GM18508 (cell line): ENCODE results near the gene FRMD1.

ENCODE experiments used
- ATAC-seq: cut with Tn5 transposase; IDR thresholded peaks from one replicate; pipeline ENCODE4 v1.9.1; 2021; ENCODE audit warnings: moderate number of reproducible peaks; ENCODE audit not compliant: insufficient read depth, unreplicated experiment

FRMD1 gene

GRCh38 chr6:168113226-168113625, 34.2 kb upstream of the FRMD1 start:
- ATAC-seq = no peak

DNA sequence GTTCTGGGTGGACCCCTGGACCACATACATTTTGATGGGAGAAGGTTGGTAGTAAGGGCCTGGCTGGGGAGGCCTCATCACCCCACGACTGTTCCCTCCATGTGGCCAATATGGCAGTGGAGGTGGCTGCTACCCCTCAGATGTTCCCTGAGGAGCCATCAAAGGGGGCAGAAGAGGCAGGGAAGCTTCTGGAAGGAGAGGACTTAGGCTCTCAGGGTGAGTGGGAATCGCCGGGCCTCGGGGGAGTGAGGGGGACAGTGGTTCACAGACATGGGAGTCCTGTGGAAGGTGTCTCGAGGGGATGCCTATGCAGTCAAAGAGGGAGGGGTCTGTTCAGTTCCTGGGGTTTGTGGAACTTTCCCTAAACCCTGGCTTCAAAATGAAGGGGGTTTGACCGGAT, 32.9 kb upstream of the FRMD1 start:
- no peak for ATAC-seq

- no peak for ATAC-seq
These were observed 31.4 kb upstream of the FRMD1 start for GRCh38 chr6:168110437-168110836.

DNA sequence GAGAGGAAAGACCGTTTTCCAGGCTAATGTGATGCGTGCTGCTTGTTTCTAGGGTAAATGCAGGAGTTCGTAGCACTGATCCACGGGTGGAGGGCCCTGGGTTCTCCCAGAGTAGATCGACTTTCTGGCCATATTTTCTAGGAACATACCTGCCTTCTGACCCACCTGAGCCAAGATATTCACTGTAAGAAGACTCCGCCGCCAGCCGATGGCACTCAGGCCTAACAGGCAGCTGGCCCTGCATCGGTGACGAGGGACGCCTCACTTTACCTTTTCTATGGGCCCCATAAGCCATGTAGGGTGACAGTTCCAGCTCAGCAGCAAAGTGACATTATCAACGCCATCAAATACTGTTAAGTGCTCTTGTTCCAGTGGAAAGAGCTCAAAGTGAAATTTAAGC, 30.2 kb upstream of the FRMD1 start:
- ATAC-seq = no peak

- ATAC-seq = no peak
These were observed 28.4 kb upstream of the FRMD1 start for GRCh38 chr6:168107191-168107983.

DNA sequence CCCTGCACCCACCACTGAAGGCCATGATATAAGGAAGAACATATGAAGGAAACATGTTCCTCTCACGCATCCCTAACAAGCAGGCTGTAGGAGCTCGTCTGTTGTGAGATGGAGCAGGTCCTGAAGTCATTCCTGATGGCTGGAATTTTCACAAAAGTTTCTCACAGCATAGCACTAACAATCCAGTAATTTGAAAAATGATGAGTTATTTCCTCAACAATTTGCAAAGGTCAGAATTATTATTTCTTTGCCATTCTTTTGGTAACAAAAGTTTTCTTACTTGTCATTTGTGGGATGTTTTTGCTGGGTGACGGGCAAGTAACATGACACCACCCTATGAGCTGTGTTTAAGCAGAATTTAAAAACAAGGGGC, 27.6 kb upstream of the FRMD1 start:
- no peak for ATAC-seq

DNA sequence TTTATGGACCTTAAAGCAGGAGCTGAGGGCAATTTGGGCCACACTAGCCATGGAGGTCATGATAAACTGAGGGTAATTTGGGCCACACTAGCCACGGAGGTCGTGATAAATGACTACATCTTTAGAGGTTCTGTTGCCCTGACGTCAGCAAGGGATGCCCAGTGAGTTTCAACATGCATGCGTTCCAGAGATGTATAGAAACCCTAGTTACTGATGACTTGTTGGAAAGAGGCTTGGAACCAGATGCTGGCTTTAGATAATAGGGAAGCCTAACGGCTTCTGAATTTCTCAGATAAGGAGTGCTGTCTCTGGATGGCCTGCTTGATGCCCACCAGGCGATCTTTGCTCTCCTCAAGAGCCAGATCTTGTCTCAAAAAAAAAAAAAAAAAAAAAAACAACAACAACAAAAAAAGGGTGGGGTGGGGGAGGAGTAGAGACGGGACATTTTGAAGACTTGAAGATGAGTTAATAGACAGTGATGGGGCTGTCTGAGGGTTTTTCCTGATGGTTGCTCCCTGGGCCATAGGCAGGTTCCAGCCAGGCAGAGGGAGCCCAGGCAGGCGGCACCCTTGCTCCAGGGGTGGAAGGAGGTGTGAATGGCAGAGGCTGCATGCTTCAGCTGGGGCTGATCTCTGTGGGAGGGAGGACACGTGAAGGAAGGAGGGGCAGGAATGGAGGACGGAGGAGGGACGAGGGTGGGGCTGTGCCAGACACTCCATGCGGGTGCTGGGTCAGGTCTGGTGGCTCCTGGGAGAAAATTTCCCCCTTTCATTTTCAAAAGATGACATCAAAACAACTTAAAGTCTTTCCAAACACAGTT, 27.0 kb upstream of the FRMD1 start:
- no peak for ATAC-seq

- no peak for ATAC-seq
These were observed 25.6 kb upstream of the FRMD1 start for GRCh38 chr6:168104636-168105035.

DNA sequence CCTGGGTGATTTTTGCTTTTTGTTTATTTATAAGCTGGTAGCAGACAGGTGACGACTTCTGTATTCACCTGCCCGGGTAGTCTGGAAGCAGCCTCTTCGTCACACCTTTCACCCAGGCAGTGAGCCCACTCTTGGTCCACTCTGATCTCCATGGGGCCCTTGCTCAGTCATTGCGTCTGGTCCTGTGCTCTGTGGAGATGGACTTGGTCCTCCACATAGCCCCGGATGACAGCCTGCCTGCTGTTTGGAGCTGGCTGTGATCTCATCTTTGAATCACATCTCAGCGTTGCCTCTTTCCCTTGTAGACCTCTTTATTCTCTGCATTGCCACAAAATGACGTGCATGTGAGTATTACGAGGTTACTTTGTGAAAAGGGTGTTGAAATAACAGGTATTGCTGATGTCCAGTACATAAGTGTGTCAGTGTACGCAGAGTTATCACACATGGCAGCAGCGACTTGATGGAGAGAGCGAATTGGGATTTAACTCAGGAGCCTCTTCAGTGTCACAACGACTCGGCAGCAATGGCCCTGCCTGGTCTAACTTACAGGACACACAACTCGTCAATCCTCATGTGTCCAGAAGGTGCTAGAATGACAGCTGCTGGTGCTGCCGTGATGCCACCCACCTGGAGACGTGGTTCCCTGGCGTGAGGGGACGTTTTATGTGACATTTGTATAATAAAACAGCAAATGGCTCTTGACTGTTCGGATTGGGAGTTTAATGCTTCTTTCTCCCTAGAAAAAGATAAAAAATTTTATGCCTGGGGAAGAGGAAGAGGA, 24.2 kb upstream of the FRMD1 start:
- no peak for ATAC-seq

- no peak for ATAC-seq
These were observed 23.4 kb upstream of the FRMD1 start for GRCh38 chr6:168102315-168102985.

GRCh38 chr6:168101590-168102314, 22.7 kb upstream of the FRMD1 start:
- ATAC-seq = no peak

DNA sequence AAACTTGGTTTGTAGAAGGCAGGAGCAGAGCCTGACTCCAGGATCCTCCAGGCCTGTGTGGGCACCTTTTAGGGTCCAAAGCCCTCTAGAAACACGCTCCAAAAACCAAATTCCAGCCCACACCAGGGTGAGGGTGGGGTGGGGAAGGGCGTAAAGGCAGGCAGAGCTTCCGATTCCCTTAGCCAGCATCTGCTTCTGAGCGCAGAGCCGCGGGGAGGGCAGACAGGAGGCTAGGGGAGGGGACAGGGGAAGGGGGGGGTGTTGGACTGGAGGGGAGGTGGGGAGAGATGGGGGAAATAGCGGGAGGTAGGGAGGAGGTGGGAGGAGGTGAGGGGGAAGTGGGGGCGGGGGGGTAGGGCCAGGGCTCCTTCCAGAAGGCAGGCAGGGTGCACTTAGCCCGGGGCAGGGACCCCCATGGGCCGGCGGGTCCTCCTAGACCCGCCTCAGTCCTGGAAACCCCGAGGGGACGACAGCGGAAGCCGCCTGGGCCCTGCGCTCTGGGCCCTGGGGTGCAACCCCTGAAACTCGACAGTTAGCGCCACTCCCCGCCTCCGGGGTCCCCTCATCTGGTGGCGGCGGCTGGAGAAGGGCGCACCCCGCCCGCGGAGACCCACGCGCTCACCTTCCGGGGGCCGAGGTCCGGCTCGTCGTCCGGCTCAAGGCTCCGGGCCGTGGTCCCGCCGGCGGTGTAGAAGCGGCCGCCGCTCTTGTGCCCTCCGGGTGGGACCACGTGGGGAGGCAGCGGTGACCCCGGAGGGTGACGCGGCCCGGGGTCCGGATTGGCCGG, 22.0 kb upstream of the FRMD1 start:
- no peak for ATAC-seq

DNA sequence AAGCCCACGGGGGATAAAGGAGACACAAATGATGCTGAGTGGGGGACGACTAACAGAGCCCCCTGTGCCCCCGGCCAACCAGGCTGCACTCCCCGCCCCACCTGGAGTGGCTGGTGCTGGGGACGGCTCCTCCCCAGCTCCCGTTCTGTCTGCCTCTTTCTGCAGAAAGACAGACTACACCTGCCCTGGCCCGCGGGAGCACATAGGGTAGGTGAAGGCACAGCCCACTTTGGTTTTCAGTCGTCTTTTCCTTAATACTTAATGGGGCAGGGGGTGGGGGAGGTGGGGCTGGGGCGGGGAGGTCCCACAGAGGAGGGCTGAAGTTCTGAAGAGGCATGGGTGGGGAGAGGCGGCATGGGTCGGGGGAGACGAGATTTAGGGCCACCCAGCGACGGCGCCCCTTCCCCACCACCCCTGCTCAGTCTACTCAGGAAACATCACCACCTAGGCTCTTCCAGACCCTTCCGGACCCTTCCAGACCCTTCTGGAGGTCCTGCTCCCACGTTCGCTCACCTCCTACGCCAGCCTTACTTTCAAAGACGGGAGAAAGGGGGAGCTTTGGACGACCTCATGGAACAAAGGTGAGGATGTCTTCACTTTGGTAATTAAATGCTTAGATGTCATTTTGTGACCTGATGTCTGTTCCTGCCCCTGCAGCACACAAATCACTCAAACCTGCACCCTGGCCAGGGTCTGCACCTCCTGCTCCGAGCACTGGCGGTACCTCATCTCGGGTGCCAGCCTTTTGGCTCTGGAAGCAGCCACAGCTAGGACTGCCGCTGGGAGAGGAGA, 21.2 kb upstream of the FRMD1 start:
- no peak for ATAC-seq

- no peak for ATAC-seq
These were observed 20.4 kb upstream of the FRMD1 start for GRCh38 chr6:168099201-168100010.

DNA sequence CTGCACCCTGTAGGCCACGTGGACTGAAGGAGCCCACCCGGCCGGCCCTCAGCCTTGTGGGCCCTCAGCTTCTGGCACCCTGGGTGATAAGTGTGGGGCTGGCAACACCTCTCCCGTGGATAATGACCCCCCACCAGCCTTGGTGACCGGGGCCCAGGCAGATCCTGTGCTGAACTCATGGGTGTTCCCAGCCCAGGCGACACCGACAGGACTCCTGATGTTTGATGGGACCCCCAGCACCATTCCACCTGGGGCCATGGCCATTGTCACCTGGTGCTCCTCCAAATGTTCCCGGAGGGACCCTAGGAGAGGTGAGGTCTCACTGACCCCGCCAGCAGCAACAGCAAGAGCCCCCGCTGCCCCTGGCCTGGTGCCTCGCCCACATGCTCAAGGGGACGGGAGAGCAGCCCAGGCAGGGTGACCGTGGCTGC, 19.4 kb upstream of the FRMD1 start:
- no peak for ATAC-seq

DNA sequence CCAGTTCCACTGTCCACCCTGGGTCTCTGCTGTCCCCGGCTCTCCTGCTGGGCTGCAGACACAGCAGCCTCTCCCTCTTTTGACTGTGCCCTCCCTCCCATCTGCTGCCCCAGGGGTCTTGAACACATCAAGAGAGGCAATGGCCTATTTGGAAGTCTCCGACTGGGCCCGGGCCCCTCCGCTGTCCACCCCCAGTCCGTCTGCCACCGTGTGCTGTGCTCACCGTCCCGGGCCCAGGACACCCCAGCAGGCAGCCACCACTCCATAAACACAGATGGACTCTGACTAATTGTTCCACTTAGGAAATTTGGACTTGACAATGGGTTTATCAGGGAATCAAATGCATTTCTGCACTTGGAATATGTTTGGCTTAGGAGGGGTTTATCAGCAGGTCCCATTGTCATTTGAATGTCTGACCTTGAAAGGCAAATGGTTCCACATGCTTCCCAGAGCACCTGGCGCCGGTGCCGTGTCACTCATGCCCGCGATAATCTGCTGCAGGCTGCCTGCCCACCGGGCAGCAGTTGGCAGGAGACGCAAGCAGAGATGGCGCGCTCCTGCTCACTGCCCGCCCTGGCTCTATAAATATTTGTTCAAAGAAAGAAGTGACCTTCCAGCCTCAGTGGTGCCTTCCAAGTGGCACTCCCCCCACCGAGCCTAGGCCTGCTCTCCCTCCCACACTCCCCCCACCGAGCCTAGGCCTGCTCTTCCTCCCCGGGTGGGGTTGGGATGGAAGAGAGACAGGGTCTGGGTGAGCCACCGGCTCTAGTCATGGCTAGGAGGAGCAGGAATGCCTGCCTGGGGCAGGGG, 18.8 kb upstream of the FRMD1 start:
- ATAC-seq = no peak

GRCh38 chr6:168097221-168097620, 18.2 kb upstream of the FRMD1 start:
- no peak for ATAC-seq
